ENCODE results near the gene LRIT1. TPM values are rescaled to one million over a fixed set of nuclear protein-coding genes. Genes with fewer than 3 reads are reported as not detected.
A peak's percentile ranks its signal among the peaks of the same experiment; 100 is the strongest.

The LRIT1 gene
- total RNA-seq, 4 donors from 2014 or later, result 0.19 to 0.34 TPM; not detected in 2

DNA sequence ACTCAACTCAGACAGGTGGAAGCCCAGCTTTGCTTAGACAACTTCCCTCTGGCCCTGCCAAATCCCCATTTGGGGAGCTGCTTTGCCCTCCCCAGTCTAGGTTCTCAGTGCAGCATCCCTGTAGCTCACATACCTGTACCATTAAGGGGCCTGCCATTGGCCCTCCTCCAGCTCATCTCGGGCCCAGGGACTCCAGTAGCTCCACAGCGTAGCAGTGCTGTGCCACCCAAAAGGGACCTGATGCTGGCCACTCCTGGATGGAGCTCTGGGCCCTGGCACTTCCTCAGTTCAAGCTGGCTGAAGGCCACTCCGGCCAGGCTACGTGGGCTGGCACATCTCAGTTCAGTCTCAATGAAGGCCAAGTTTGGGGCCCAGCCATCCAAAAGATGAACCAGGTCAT is 7.4 kb downstream of the LRIT1 start:
- intact Hi-C loops (cut with DNase I), result no loop called here
- no peaks in the 10 kb centered on the region for H3K9me3 ChIP-seq
- WGBS, 2 donors, result 89 to 100% methylated on average over 1 to 3 of the region's 4 CpGs
- peaks cover 0 to 38% (median 0%) of the 10 kb centered on the region in 4 donors for H3K27me3 ChIP-seq
- TF ChIP-seq POLR2A (IDR thresholded peaks at IDR 0.05), result no peak
- TF ChIP-seq CTCF (IDR thresholded peaks at IDR 0.05), result no peak
- no peak for DNase-seq
- no peak overlapping the region for H3K27ac ChIP-seq
- H3K4me3 ChIP-seq, result no peak overlapping the region
- H3K36me3 ChIP-seq, result no peaks in the 10 kb centered on the region
- no peaks in the 10 kb centered on the region for H3K4me1 ChIP-seq

DNA sequence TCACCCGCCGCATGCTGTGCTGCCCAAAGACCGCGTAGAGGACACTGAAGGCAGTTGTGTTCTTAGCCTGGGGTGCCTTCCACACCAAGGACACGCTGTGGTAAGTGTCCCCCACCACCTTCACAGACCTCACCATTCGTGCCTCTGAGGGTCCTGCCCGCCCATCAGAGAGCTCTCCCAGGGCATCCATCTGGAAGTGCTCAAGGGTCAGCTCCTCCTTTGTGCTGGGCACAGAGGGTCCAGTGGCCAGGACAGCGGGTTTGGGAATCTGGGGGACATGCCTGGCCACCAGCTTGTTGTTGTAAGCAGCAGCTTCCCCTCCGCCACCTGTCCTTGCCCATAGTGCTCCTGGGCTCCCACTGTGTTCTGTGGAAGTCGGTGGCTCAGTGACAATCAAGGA is 9.0 kb downstream of the LRIT1 start:
- no peaks in the 10 kb centered on the region for H3K9me3 ChIP-seq
- DNase-seq, result no peak
- H3K27me3 ChIP-seq, result peaks cover 0 to 25% (median 0%) of the 10 kb centered on the region in 4 donors
- WGBS, 2 donors, result 76 to 79% methylated on average over 4 to 5 of the region's 10 CpGs
- intact Hi-C loops (cut with DNase I), result no loop called here
- H3K4me3 ChIP-seq, result no peak overlapping the region
- TF ChIP-seq POLR2A (IDR thresholded peaks at IDR 0.05), result no peak
- TF ChIP-seq CTCF (IDR thresholded peaks at IDR 0.05), result no peak
- no peaks in the 10 kb centered on the region for H3K36me3 ChIP-seq
- H3K27ac ChIP-seq, result no peak overlapping the region
- H3K4me1 ChIP-seq, result no peaks in the 10 kb centered on the region

- Histone ChIP-seq H3K36me3 (no peaks in the 10 kb centered on the region), H3K27me3 (peaks cover 0 to 7% (median 0%) of the 10 kb centered on the region in 4 donors), H3K9me3 (no peaks in the 10 kb centered on the region), H3K4me3 (no peak overlapping the region), H3K27ac (peak overlapping the region in 1 of 4 donors; percentile 8), H3K4me1 (no peaks in the 10 kb centered on the region)
- TF ChIP-seq POLR2A (IDR thresholded peaks at IDR 0.05) (no peak), CTCF (IDR thresholded peaks at IDR 0.05) (no peak)
- DNase-seq, result no peak
- intact Hi-C loops (cut with DNase I), result no loop called here
- WGBS, 2 donors, result 55 to 79% methylated on average over 1 of the region's 1 CpG
Measured at GRCh38 chr10:84230359-84230758, 11.0 kb downstream of the LRIT1 start.

DNA sequence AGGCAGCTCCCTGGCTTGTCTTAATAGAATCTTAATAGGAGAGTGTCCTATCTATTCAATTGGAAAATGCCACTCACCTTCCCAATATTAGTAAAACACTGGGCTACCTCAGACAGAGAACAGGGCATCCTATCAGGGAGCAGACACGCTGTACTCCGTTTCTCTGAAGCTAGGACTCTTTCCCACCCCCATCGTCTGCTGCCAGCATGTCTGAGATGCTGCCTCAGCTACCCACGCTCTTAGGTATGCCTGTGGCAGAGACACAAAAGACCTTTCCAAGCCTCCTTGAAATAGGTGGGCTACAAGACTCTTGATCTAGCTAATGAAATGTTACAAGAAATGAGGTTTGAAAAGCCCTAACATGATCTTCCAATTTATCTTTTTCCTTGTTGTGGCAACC is 13.5 kb downstream of the LRIT1 start:
- Histone ChIP-seq H3K4me1 (no peaks in the 10 kb centered on the region), H3K9me3 (no peaks in the 10 kb centered on the region), H3K27me3 (peaks cover 0 to 20% (median 0%) of the 10 kb centered on the region in 4 donors), H3K27ac (no peak overlapping the region), H3K4me3 (no peak overlapping the region), H3K36me3 (no peaks in the 10 kb centered on the region)
- DNase-seq, result no peak
- WGBS, 2 donors, result 63 to 74% methylated on average over 4 of the region's 4 CpGs
- TF ChIP-seq POLR2A (IDR thresholded peaks at IDR 0.05), result no peak
- intact Hi-C loops (cut with DNase I), result no loop called here

DNA sequence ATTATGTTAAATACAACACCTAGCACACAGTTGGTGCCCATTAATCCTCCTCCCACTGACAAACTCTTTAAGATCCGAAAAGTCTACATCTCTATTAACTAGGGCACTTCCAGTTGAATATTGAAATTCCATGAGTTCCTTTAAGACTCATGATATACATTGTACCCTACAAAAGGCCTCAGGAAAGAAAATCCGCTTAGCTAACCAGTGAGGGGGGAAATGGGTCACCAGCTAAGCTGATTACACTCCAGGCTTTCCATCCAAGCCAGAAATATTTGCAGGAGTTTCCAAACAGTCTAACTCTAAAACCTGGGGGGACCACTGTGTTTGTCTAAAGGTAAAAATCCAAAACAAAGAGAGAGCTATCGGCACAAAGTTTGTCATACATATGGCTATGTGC is 14.7 kb downstream of the LRIT1 start:
- 65 to 71% methylated on average over 3 of the region's 3 CpGs for WGBS, 2 donors
- peaks cover 0 to 22% (median 0%) of the 10 kb centered on the region in 4 donors for H3K27me3 ChIP-seq
- intact Hi-C loops (cut with DNase I), result no loop called here
- no peaks in the 10 kb centered on the region for H3K36me3 ChIP-seq
- TF ChIP-seq CTCF (IDR thresholded peaks at IDR 0.05) (no peak), POLR2A (IDR thresholded peaks at IDR 0.05) (no peak)
- no peak for DNase-seq
- H3K4me3 ChIP-seq, result no peak overlapping the region
- H3K27ac ChIP-seq, result no peak overlapping the region
- no peaks in the 10 kb centered on the region for H3K4me1 ChIP-seq
- no peaks in the 10 kb centered on the region for H3K9me3 ChIP-seq
